MCF 10A (cell line): ENCODE data around the gene RARG. TPM values are rescaled to one million over a fixed set of nuclear protein-coding genes. Genes with fewer than 3 reads are reported as not detected.
A peak's percentile ranks its signal among the peaks of the same experiment; 100 is the strongest.
"Not testable (repeated sequence)": the region's sequence is repeated elsewhere in the genome, so short reads cannot be mapped to it uniquely, and the experiment has no call there.

ENCODE experiments used
- BruUV-seq: library from RNA; stranded (reverse); fragments of 400-500 nt; replicated peaks from 2 replicates; lab custom pipeline; 2021; lab: Mats Ljungman, UMichigan
- CTCF ChIA-PET: fragments of 300-600 bp; sonication (Branson Sonifier 250); formaldehyde crosslinking; extraction: SDS; loops from one replicate; lab custom pipeline; 2021; ENCODE audit warnings: antibody characterized with exemption, inconsistent platforms; lab: Yijun Ruan, JAX
- POLR2A ChIA-PET: fragments of 300-600, 350-650 bp; sonication (Branson Sonifier 250); formaldehyde crosslinking; extraction: SDS; loops from one replicate; lab custom pipeline; 2020; ENCODE audit warnings: antibody characterized with exemption, inconsistent platforms; lab: Yijun Ruan, JAX
- DNase-seq: peaks from one replicate; pipeline ENCODE4 v3.0.0-alpha.2; 2018; ENCODE audit not compliant: unreplicated experiment
- H3K27ac Mint-ChIP-seq: one replicate; pipeline ENCODE4 v1.8.0; 2022; ENCODE audit warnings: mild to moderate bottlenecking, low read depth, mixed read lengths; ENCODE audit not compliant: unreplicated experiment
- H3K27me3 Mint-ChIP-seq: one replicate; pipeline ENCODE4 v1.8.0; 2022; ENCODE audit warnings: mixed read lengths; ENCODE audit not compliant: insufficient read depth, unreplicated experiment
- H3K36me3 Mint-ChIP-seq: one replicate; pipeline ENCODE4 v1.8.0; 2022; ENCODE audit warnings: mild to moderate bottlenecking, moderate library complexity, mixed read lengths; ENCODE audit not compliant: insufficient read depth, unreplicated experiment
- H3K4me1 Mint-ChIP-seq: one replicate; pipeline ENCODE4 v1.8.0; 2022; ENCODE audit warnings: mixed read lengths; ENCODE audit not compliant: insufficient read depth, unreplicated experiment
- H3K4me3 Mint-ChIP-seq: one replicate; pipeline ENCODE4 v1.8.0; 2022; ENCODE audit warnings: mild to moderate bottlenecking, moderate library complexity, mixed read lengths; ENCODE audit not compliant: unreplicated experiment
- H3K9me3 Mint-ChIP-seq: one replicate; pipeline ENCODE4 v1.8.0; 2022; ENCODE audit warnings: mixed read lengths; ENCODE audit not compliant: unreplicated experiment
- CTCF ChIP-seq: fragments of 200-600 bp; IDR thresholded peaks from one replicate; pipeline ENCODE4 v1.8.0; 2022; ENCODE audit warnings: antibody characterized with exemption, mild to moderate bottlenecking; ENCODE audit not compliant: unreplicated experiment
- intact Hi-C: fragments of 100-400 bp; cut with micrococcal nuclease; formaldehyde crosslinking; loops from 2 replicates; pipeline ENCODE4 v1.14.1; 2022
- total RNA-seq: library from RNA; stranded (reverse); gene quantifications from 2 replicates; pipeline ENCODE4 v1.2.3, GENCODE V29; 2022

RARG gene
- total RNA-seq, 1 experiment from 2014 or later: 43.7 TPM

GRCh38 chr12:53179687-53180219, 52.3 kb downstream of the RARG start:
- no peak for TF ChIP-seq CTCF
- CTCF ChIA-PET: interaction anchor here (0.5 to 3.0 kb wide), 3 partner anchors 19 to 169 kb away, joined by 4 to 13 read pairs (median 6); no protein-coding TSS in a partner anchor
- intact Hi-C loops: no loop called here
- peaks cover 35% of the 10 kb centered on the region for H3K4me1 Mint-ChIP-seq
- H3K27ac Mint-ChIP-seq: peak overlapping the region; percentile 94
- DNase-seq: no peak
- POLR2A ChIA-PET: interaction anchor here (0.6 to 3.2 kb wide), 23 partner anchors 10 to 321 kb away, joined by 3 to 21 read pairs (median 8); partner anchors contain the start of genes AAAS, EIF4B, ESPL1 and MYG1
- peak overlapping the region; percentile 95 for H3K4me3 Mint-ChIP-seq
- H3K27me3 Mint-ChIP-seq: no peaks in the 10 kb centered on the region
- TSS peak; percentile 72 for BruUV-seq
- H3K36me3 Mint-ChIP-seq: peaks cover 42% of the 10 kb centered on the region
- H3K9me3 Mint-ChIP-seq: no peaks in the 10 kb centered on the region

- H3K9me3 Mint-ChIP-seq, intact Hi-C loops, H3K27me3 Mint-ChIP-seq, BruUV-seq, DNase-seq: not testable (repeated sequence)
- H3K27ac Mint-ChIP-seq: peak overlapping the region; percentile 94
- ChIA-PET CTCF (interaction anchor here (0.6 to 3.0 kb wide), 3 partner anchors 12 to 76 kb away, joined by 3 to 13 read pairs (median 4); partner anchors contain the start of gene SOAT2), POLR2A (interaction anchor here (0.6 to 2.8 kb wide), 5 partner anchors 20 to 211 kb away, joined by 3 to 21 read pairs (median 6); partner anchors contain the start of gene EIF4B)
- H3K4me3 Mint-ChIP-seq: peak overlapping the region; percentile 95
- H3K36me3 Mint-ChIP-seq: peaks cover 36% of the 10 kb centered on the region
- peaks cover 37% of the 10 kb centered on the region for H3K4me1 Mint-ChIP-seq
Measured at GRCh38 chr12:53178803-53179202, 53.2 kb downstream of the RARG start.

GRCh38 chr12:53177447-53177846, 54.6 kb downstream of the RARG start:
- H3K9me3 Mint-ChIP-seq, H3K27me3 Mint-ChIP-seq, intact Hi-C loops, H3K27ac Mint-ChIP-seq, POLR2A ChIA-PET, DNase-seq, H3K4me3 Mint-ChIP-seq, BruUV-seq: not testable (repeated sequence)
- peaks cover 28% of the 10 kb centered on the region for H3K36me3 Mint-ChIP-seq
- CTCF ChIA-PET: interaction anchor here (0.7 to 1.1 kb wide), 3 partner anchors 18 to 132 kb away, joined by 3 to 4 read pairs (median 3); no protein-coding TSS in a partner anchor
- H3K4me1 Mint-ChIP-seq: peaks cover 30% of the 10 kb centered on the region

GRCh38 chr12:53176750-53177149, 55.3 kb downstream of the RARG start:
- no peaks in the 10 kb centered on the region for H3K27me3 Mint-ChIP-seq
- CTCF ChIA-PET: interaction anchor here (1.2 kb wide), 1 partner anchor 110 kb away, joined by 3 read pairs; no protein-coding TSS in a partner anchor
- POLR2A ChIA-PET: no interaction called here
- intact Hi-C loops: no loop called here
- H3K36me3 Mint-ChIP-seq: peaks cover 24% of the 10 kb centered on the region
- no peak for DNase-seq
- no TSS peak for BruUV-seq
- no peaks in the 10 kb centered on the region for H3K9me3 Mint-ChIP-seq
- no peak overlapping the region for H3K4me3 Mint-ChIP-seq
- no peak for TF ChIP-seq CTCF
- peaks cover 25% of the 10 kb centered on the region for H3K4me1 Mint-ChIP-seq
- no peak overlapping the region for H3K27ac Mint-ChIP-seq
